H9 (cell line): ENCODE data around the gene MRGPRF. TPM values are rescaled to one million over a fixed set of nuclear protein-coding genes. Genes with fewer than 3 reads are reported as not detected.

Experiments
- DNase-seq: peaks from one replicate; pipeline ENCODE4 v3.0.0-alpha.2; 2017
- H2AFZ ChIP-seq: one replicate; pipeline ENCODE4 v1.6.1; 2013; ENCODE audit warnings: mild to moderate bottlenecking, low read length, control low read depth, moderate library complexity
- H2AK5ac ChIP-seq: 2 replicates; pipeline ENCODE4 v1.6.1; 2013; ENCODE audit warnings: low read length, control low read depth, mixed read lengths; ENCODE audit not compliant: insufficient read length
- H2BK120ac ChIP-seq: one replicate; pipeline ENCODE4 v1.6.1; 2013; ENCODE audit warnings: low read depth, mild to moderate bottlenecking, low read length, control low read depth, inconsistent platforms; ENCODE audit not compliant: poor library complexity, severe bottlenecking
- H2BK12ac ChIP-seq: 2 replicates; pipeline ENCODE4 v1.6.1; 2013; ENCODE audit warnings: low read length, control low read depth, mixed read lengths, low read depth; ENCODE audit not compliant: insufficient read length
- H2BK15ac ChIP-seq: 2 replicates; pipeline ENCODE4 v1.6.1; 2013; ENCODE audit warnings: low read depth, low read length, control low read depth
- H2BK20ac ChIP-seq: one replicate; pipeline ENCODE4 v1.6.1; 2013; ENCODE audit warnings: low read depth, mild to moderate bottlenecking, low read length, control low read depth, inconsistent platforms; ENCODE audit not compliant: poor library complexity, severe bottlenecking
- H2BK5ac ChIP-seq: 2 replicates; pipeline ENCODE4 v1.6.1; 2013; ENCODE audit warnings: low read length, control low read depth, mixed read lengths; ENCODE audit not compliant: insufficient read length
- H3K14ac ChIP-seq: 2 replicates; pipeline ENCODE4 v1.6.1; 2013; ENCODE audit warnings: low read length, control low read depth; ENCODE audit not compliant: insufficient read depth
- H3K18ac ChIP-seq: 2 replicates; pipeline ENCODE4 v1.6.1; 2013; ENCODE audit warnings: low read depth, mild to moderate bottlenecking, mixed read lengths, low read length, control low read depth; ENCODE audit not compliant: insufficient read length
- H3K23ac ChIP-seq: 2 replicates; pipeline ENCODE4 v1.6.1; 2013; ENCODE audit warnings: low read length, control low read depth, mixed read lengths, low read depth; ENCODE audit not compliant: insufficient read length
- H3K23me2 ChIP-seq: 2 replicates; pipeline ENCODE4 v1.6.1; 2013; ENCODE audit warnings: low read depth, mild to moderate bottlenecking, mixed read lengths, low read length, control low read depth; ENCODE audit not compliant: insufficient read length, poor library complexity, severe bottlenecking
- H3K27ac ChIP-seq: 2 replicates; pipeline ENCODE4 v1.5.1; 2013; ENCODE audit warnings: low read length, control low read depth, mixed read lengths, low read depth; ENCODE audit not compliant: insufficient read length
- H3K27me3 ChIP-seq: 2 replicates; pipeline ENCODE4 v1.6.1; 2013; ENCODE audit warnings: low read length, control low read depth, inconsistent platforms; ENCODE audit not compliant: insufficient read depth
- H3K4ac ChIP-seq: 2 replicates; pipeline ENCODE4 v1.6.1; 2013; ENCODE audit warnings: low read depth, mild to moderate bottlenecking, control low read depth, inconsistent platforms, low read length, moderate library complexity
- H3K4me1 ChIP-seq: 2 replicates; pipeline ENCODE4 v1.6.1; 2013; ENCODE audit warnings: low read length, control low read depth, inconsistent platforms; ENCODE audit not compliant: insufficient read depth
- H3K4me2 ChIP-seq: 2 replicates; pipeline ENCODE4 v1.6.1; 2013; ENCODE audit warnings: low read length, control low read depth, mixed read lengths; ENCODE audit not compliant: insufficient read length, insufficient read depth
- H3K56ac ChIP-seq: 2 replicates; pipeline ENCODE4 v1.6.1; 2013; ENCODE audit warnings: low read depth, mild to moderate bottlenecking, mixed read lengths, low read length, control low read depth; ENCODE audit not compliant: insufficient read length
- H3K79me1 ChIP-seq: 2 replicates; pipeline ENCODE4 v1.6.1; 2013; ENCODE audit warnings: low read depth, mild to moderate bottlenecking, moderate library complexity, low read length, control low read depth, inconsistent platforms; ENCODE audit not compliant: insufficient read depth, poor library complexity, severe bottlenecking
- H3K79me2 ChIP-seq: 2 replicates; pipeline ENCODE4 v1.6.1; 2013; ENCODE audit warnings: low read length, control low read depth, inconsistent platforms; ENCODE audit not compliant: insufficient read depth
- H3K9ac ChIP-seq: 2 replicates; pipeline ENCODE4 v1.6.1; 2013; ENCODE audit warnings: low read length, control low read depth, mixed read lengths; ENCODE audit not compliant: insufficient read length; ENCODE audit errors: extremely low read depth
- H3K9me3 ChIP-seq: one replicate; pipeline ENCODE4 v1.6.1; 2013; ENCODE audit warnings: low read depth, low read length, inconsistent platforms; ENCODE audit not compliant: control insufficient read depth
- H3T11ph ChIP-seq: one replicate; pipeline ENCODE4 v1.6.1; 2013; ENCODE audit warnings: mild to moderate bottlenecking, low read length, control low read depth, inconsistent platforms
- H4K20me1 ChIP-seq: one replicate; pipeline ENCODE4 v1.6.1; 2013; ENCODE audit not compliant: control insufficient read depth, insufficient read length, insufficient read depth
- H4K5ac ChIP-seq: 2 replicates; pipeline ENCODE4 v1.6.1; 2013; ENCODE audit warnings: low read depth, mild to moderate bottlenecking, mixed read lengths, low read length, control low read depth; ENCODE audit not compliant: insufficient read length
- H4K8ac ChIP-seq: replicated peaks from 2 replicates; pipeline ENCODE4 v1.6.1; 2013; ENCODE audit warnings: low read length, control low read depth, mixed read lengths, low read depth; ENCODE audit not compliant: insufficient read length
- H4K91ac ChIP-seq: 2 replicates; pipeline ENCODE4 v1.6.1; 2013; ENCODE audit warnings: low read depth, mild to moderate bottlenecking, moderate library complexity, mixed read lengths, low read length, control low read depth; ENCODE audit not compliant: insufficient read length
- H3K27ac Mint-ChIP-seq, 3 experiments: 2 replicates in 2 of 3; 3 replicates in 1 of 3; pipeline ENCODE4 v1.8.0; 2020 to 2021; ENCODE audit warnings: mixed read lengths in 3 of 3, mild to moderate bottlenecking in 1 of 3, moderate library complexity in 1 of 3
- H3K27me3 Mint-ChIP-seq: 2 replicates; pipeline ENCODE4 v1.8.0; 2021; ENCODE audit warnings: low read depth, mild to moderate bottlenecking, moderate library complexity, mixed read lengths
- H3K36me3 Mint-ChIP-seq, 3 experiments: 2 replicates in 2 of 3; 3 replicates in 1 of 3; pipeline ENCODE4 v1.8.0; 2020 to 2021; ENCODE audit warnings: low read depth in 3 of 3, mixed read lengths in 3 of 3; ENCODE audit not compliant: insufficient read depth in 1 of 3
- H3K4me1 Mint-ChIP-seq, 2 experiments: 2 replicates each; pipeline ENCODE4 v1.8.0; 2020; ENCODE audit warnings: mixed read lengths in 2 of 2
- H3K4me3 Mint-ChIP-seq, 2 experiments: 2 replicates in 1 of 2; 3 replicates in 1 of 2; pipeline ENCODE4 v1.8.0; 2020 to 2021; ENCODE audit warnings: mild to moderate bottlenecking in 2 of 2, mixed read lengths in 2 of 2, moderate library complexity in 1 of 2
- H3K9me3 Mint-ChIP-seq, 2 experiments: 2 replicates in 1 of 2; 3 replicates in 1 of 2; pipeline ENCODE4 v1.8.0; 2020; ENCODE audit warnings: mild to moderate bottlenecking in 2 of 2, mixed read lengths in 2 of 2, moderate library complexity in 1 of 2
- WGBS: extraction: QIAGEN DNeasy Blood & Tissue Kit; methylation state at CpG from one replicate; pipeline ENCODE4 v1.1.7; 2013; ENCODE audit warnings: missing lambda C conversion rate, low lambda C conversion rate, mixed read lengths; ENCODE audit not compliant: insufficient read length; ENCODE audit errors: extremely low coverage; 5-methylcytosine and 5-hydroxymethylcytosine counted together
- total RNA-seq: library from RNA; stranded (reverse); gene quantifications from 2 replicates; pipeline ENCODE4 v1.2.1, GENCODE V29; 2021
- TF ChIP-seq, protein P1 (sequence below): fragments of 200-600 bp; sonication (generic); conservative IDR thresholded peaks from 3 replicates; pipeline ENCODE4 v1.8.0; 2021; ENCODE audit warnings: antibody characterized with exemption, mild to moderate bottlenecking

The MRGPRF gene
- total RNA-seq, 1 experiment from 2014 or later: 4.0 TPM

- peaks cover 4 to 7% of the 10 kb centered on the region in 2 experiments for H3K4me1 Mint-ChIP-seq
- Histone ChIP-seq H3K23me2 (no peaks in the 10 kb centered on the region), H2BK20ac (no peak overlapping the region), H3K14ac (no peak overlapping the region), H3K56ac (no peak overlapping the region), H2BK12ac (no peak overlapping the region), H2AFZ (no peak overlapping the region), H2BK15ac (no peak overlapping the region), H3K9me3 (no peaks in the 10 kb centered on the region), H3K18ac (no peak overlapping the region), H4K5ac (no peak overlapping the region), H2AK5ac (no peak overlapping the region), H2BK120ac (no peak overlapping the region), H2BK5ac (no peak overlapping the region), H3T11ph (no peak overlapping the region), H3K9ac (no peak overlapping the region), H3K27ac (no peak overlapping the region), H3K4me1 (no peaks in the 10 kb centered on the region), H4K91ac (no peak overlapping the region), H3K79me2 (no peaks in the 10 kb centered on the region), H3K79me1 (no peaks in the 10 kb centered on the region), H4K8ac (no peak overlapping the region), H3K4ac (no peak overlapping the region), H4K20me1 (no peaks in the 10 kb centered on the region), H3K23ac (no peak overlapping the region), H3K4me2 (no peak overlapping the region), H3K27me3 (no peaks in the 10 kb centered on the region)
- H3K27me3 Mint-ChIP-seq: no peaks in the 10 kb centered on the region; the same call in 1 of the 2 replicates
- no peaks in the 10 kb centered on the region for H3K9me3 Mint-ChIP-seq
- WGBS: no CpG with 5 or more reads among the region's 7 CpGs
- no peak overlapping the region; a peak in 1 of 7 replicates for H3K27ac Mint-ChIP-seq
- no peak overlapping the region; a peak in 1 of 5 replicates for H3K4me3 Mint-ChIP-seq
- H3K36me3 Mint-ChIP-seq: no peaks in the 10 kb centered on the region
- TF ChIP-seq, protein P1, sequence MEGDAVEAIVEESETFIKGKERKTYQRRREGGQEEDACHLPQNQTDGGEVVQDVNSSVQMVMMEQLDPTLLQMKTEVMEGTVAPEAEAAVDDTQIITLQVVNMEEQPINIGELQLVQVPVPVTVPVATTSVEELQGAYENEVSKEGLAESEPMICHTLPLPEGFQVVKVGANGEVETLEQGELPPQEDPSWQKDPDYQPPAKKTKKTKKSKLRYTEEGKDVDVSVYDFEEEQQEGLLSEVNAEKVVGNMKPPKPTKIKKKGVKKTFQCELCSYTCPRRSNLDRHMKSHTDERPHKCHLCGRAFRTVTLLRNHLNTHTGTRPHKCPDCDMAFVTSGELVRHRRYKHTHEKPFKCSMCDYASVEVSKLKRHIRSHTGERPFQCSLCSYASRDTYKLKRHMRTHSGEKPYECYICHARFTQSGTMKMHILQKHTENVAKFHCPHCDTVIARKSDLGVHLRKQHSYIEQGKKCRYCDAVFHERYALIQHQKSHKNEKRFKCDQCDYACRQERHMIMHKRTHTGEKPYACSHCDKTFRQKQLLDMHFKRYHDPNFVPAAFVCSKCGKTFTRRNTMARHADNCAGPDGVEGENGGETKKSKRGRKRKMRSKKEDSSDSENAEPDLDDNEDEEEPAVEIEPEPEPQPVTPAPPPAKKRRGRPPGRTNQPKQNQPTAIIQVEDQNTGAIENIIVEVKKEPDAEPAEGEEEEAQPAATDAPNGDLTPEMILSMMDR: no peak
- no peak for DNase-seq
Observed at GRCh38 chr11:68993546-68993945, 19.5 kb downstream of the MRGPRF start.
